ENCODE results near the gene PTPRT. TPM values are rescaled to one million over a fixed set of nuclear protein-coding genes. Genes with fewer than 3 reads are reported as not detected.

PTPRT gene
- total RNA-seq, 4 donors from 2014 or later = 0.72 to 2.5 (median 1.4) TPM

DNA sequence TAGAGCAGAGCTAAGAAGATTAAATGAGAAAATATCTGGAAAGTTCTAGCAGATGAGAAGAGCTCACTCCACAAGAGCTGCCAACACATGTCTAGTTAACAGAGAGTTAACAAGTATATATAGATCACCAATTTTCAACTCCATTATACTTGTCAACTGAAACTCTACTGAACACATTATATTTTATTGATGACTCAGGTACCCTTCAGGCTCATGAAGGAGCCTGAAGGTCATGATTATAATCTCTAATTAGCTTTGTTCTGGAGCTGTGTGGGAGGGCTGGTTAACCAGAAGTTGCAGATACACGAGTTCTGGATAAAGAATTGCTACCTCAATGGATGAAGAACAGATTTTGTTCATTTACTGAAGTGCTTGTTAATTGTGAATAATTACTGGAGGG lies 42.1 kb upstream of the PTPRT start:
- H3K36me3 ChIP-seq = no peaks in the 10 kb centered on the region
- no peaks in the 10 kb centered on the region for H3K4me1 ChIP-seq
- no peak overlapping the region for H3K4me3 ChIP-seq
- WGBS = 65% methylated on average over 1 of the region's 1 CpG
- TF ChIP-seq EP300 (IDR thresholded peaks at IDR 0.05) (no peak), POLR2AphosphoS5 (IDR thresholded peaks at IDR 0.05) (no peak), POLR2A (IDR thresholded peaks at IDR 0.05) (no peak)
- TF ChIP-seq, protein P1, sequence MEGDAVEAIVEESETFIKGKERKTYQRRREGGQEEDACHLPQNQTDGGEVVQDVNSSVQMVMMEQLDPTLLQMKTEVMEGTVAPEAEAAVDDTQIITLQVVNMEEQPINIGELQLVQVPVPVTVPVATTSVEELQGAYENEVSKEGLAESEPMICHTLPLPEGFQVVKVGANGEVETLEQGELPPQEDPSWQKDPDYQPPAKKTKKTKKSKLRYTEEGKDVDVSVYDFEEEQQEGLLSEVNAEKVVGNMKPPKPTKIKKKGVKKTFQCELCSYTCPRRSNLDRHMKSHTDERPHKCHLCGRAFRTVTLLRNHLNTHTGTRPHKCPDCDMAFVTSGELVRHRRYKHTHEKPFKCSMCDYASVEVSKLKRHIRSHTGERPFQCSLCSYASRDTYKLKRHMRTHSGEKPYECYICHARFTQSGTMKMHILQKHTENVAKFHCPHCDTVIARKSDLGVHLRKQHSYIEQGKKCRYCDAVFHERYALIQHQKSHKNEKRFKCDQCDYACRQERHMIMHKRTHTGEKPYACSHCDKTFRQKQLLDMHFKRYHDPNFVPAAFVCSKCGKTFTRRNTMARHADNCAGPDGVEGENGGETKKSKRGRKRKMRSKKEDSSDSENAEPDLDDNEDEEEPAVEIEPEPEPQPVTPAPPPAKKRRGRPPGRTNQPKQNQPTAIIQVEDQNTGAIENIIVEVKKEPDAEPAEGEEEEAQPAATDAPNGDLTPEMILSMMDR (IDR thresholded peaks at IDR 0.05) = no peak
- no peak overlapping the region for H3K27ac ChIP-seq
- H3K9me3 ChIP-seq = no peaks in the 10 kb centered on the region
- DNase-seq (ENCODE audit: low spot score in 2 of 2) = no peak
- H3K27me3 ChIP-seq = peaks cover 15% of the 10 kb centered on the region

GRCh38 chr20:43229696-43230095 lies 40.0 kb upstream of the PTPRT start:
- Histone ChIP-seq H3K36me3 (no peaks in the 10 kb centered on the region), H3K9me3 (no peaks in the 10 kb centered on the region), H3K4me3 (no peak overlapping the region), H3K27ac (no peak overlapping the region), H3K27me3 (peaks cover 15% of the 10 kb centered on the region), H3K4me1 (no peaks in the 10 kb centered on the region)
- 80% methylated on average over 3 of the region's 3 CpGs for WGBS
- no peak for DNase-seq (ENCODE audit: low spot score in 2 of 2)
- no peak for TF ChIP-seq POLR2A (IDR thresholded peaks at IDR 0.05)
- no peak for TF ChIP-seq EP300 (IDR thresholded peaks at IDR 0.05)

DNA sequence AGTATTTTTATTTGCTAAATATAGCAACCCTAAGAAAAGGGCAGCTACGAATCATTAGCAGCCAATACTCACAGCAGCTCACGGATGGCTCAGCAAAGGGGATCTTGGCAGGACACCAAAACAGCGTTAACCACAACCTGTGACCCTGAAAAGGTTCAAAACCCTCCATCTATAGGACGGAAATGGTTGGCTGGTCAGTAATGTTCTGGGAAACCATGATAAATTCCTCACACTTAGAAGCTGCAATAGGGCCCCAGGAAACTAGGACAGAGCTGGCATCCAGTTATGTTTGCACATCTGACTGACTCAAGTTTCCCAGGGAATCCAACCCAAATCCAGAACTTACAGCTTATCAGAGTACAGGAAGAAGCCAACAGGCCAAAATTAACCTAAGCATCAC lies 30.9 kb upstream of the PTPRT start:
- TF ChIP-seq, protein P1 (IDR thresholded peaks at IDR 0.05) = no peak
- TF ChIP-seq EP300 (IDR thresholded peaks at IDR 0.05) = no peak
- no peak for TF ChIP-seq POLR2A (IDR thresholded peaks at IDR 0.05)
- no peak for TF ChIP-seq POLR2AphosphoS5 (IDR thresholded peaks at IDR 0.05)
- H3K4me1 ChIP-seq = no peaks in the 10 kb centered on the region
- WGBS = 45% methylated on average over 4 of the region's 4 CpGs
- H3K36me3 ChIP-seq = no peaks in the 10 kb centered on the region
- H3K4me3 ChIP-seq = no peak overlapping the region
- no peaks in the 10 kb centered on the region for H3K9me3 ChIP-seq
- no peak overlapping the region for H3K27ac ChIP-seq
- peaks cover 33% of the 10 kb centered on the region for H3K27me3 ChIP-seq
- DNase-seq (ENCODE audit: low spot score in 2 of 2) = no peak

DNA sequence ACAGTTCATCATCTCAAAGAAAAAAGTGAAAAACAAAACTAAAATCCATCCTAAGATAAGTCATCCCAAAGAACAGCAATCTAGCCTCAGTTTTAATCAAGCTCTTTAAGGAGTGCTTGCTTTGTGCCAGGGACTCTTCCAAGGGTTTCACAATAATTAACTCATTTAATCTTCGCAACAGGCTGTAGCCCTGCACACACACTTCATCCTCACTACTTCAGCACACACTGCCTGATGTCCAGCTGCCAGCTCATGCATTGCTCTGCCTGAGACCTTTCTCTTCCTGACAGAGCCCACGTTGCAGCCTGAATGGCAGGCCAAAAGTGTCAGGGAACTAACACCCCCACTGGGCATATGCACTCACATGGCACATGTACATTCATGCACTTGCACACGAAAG lies 21.2 kb upstream of the PTPRT start:
- WGBS = 38% methylated on average over 3 of the region's 3 CpGs
- Histone ChIP-seq H3K27me3 (peaks cover 10% of the 10 kb centered on the region), H3K36me3 (no peaks in the 10 kb centered on the region)

GRCh38 chr20:43209831-43210230 lies 20.1 kb upstream of the PTPRT start:
- no peaks in the 10 kb centered on the region for H3K27me3 ChIP-seq
- DNase-seq (ENCODE audit: low spot score in 2 of 2) = no peak
- TF ChIP-seq EP300 (IDR thresholded peaks at IDR 0.05) (no peak), POLR2A (IDR thresholded peaks at IDR 0.05) (no peak), POLR2AphosphoS5 (IDR thresholded peaks at IDR 0.05) (no peak)
- TF ChIP-seq, protein P1 (IDR thresholded peaks at IDR 0.05) = no peak
- WGBS = 66% methylated on average over 2 of the region's 2 CpGs
- no peaks in the 10 kb centered on the region for H3K4me1 ChIP-seq
- H3K27ac ChIP-seq = no peak overlapping the region
- H3K9me3 ChIP-seq = peaks cover 3% of the 10 kb centered on the region
- no peaks in the 10 kb centered on the region for H3K36me3 ChIP-seq
- H3K4me3 ChIP-seq = no peak overlapping the region

More for the DNA sequence above, 21.2 kb upstream of the PTPRT start:
- TF ChIP-seq POLR2AphosphoS5 (IDR thresholded peaks at IDR 0.05) (no peak), EP300 (IDR thresholded peaks at IDR 0.05) (no peak), POLR2A (IDR thresholded peaks at IDR 0.05) (no peak)
- TF ChIP-seq, protein P1 (IDR thresholded peaks at IDR 0.05) = no peak
- H3K9me3 ChIP-seq = no peaks in the 10 kb centered on the region
- no peak for DNase-seq (ENCODE audit: low spot score in 2 of 2)
- H3K4me3 ChIP-seq = no peak overlapping the region
- H3K4me1 ChIP-seq = no peaks in the 10 kb centered on the region
- H3K27ac ChIP-seq = no peak overlapping the region

DNA sequence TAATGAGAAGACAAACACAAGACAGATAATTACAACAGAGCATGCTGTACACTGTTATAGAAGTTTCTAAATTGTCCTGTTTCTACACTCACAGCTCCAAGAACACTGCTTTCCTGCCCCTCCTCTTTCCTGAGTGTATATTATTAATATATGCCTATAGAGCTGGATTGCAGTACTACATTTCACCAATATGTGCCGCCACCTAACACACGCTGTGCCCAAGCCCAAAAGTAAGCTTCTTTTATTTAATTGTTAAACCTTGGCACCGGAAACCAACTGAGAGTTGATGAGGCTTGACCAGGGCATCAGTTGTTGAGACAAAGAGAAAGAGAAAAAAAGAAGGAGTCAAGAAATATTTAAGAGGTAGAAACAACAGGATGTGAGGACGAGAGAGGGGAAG lies 16.0 kb upstream of the PTPRT start:
- TF ChIP-seq POLR2AphosphoS5 (IDR thresholded peaks at IDR 0.05) (no peak), EP300 (IDR thresholded peaks at IDR 0.05) (no peak)
- H3K4me1 ChIP-seq = no peaks in the 10 kb centered on the region
- DNase-seq (ENCODE audit: low spot score in 2 of 2) = no peak
- peaks cover 3% of the 10 kb centered on the region for H3K9me3 ChIP-seq
- H3K27ac ChIP-seq = no peak overlapping the region
- H3K27me3 ChIP-seq = peaks cover 5% of the 10 kb centered on the region
- 85% methylated on average over 4 of the region's 4 CpGs for WGBS
- no peaks in the 10 kb centered on the region for H3K36me3 ChIP-seq
- H3K4me3 ChIP-seq = no peak overlapping the region

Data from suprapubic skin (tissue), 4 donors.